Keratinocyte (primary cell): Measurements from ENCODE around the gene ATXN7L1. TPM values are rescaled to one million over a fixed set of nuclear protein-coding genes. Genes with fewer than 3 reads are reported as not detected.

Experiments used
- DNase-seq: peaks from one replicate; pipeline ENCODE4 v3.0.0-alpha.2; 2011; ENCODE audit warnings: low read depth, missing footprints, low spot score
- FAIRE-seq: peaks from 2 replicates; lab custom pipeline; 2011; peaks lifted over from hg19 to GRCh38; lab: Jason Lieb, UNC
- H2AFZ ChIP-seq: 2 replicates; pipeline ENCODE4 v1.6.0; 2012; ENCODE audit warnings: low read length, control low read depth, inconsistent platforms; ENCODE audit not compliant: control insufficient read depth
- H3K27ac ChIP-seq: 2 replicates; pipeline ENCODE4 v1.5.1; 2011; ENCODE audit warnings: low read length; ENCODE audit not compliant: control insufficient read depth, insufficient read depth
- H3K27me3 ChIP-seq: 3 replicates; pipeline ENCODE4 v1.6.0; 2011; ENCODE audit warnings: low read length; ENCODE audit not compliant: control insufficient read depth, insufficient read depth; ENCODE audit errors: extremely low read depth
- H3K36me3 ChIP-seq, 2 experiments: 2 replicates in 1 of 2; 3 replicates in 1 of 2; pipeline ENCODE4 v1.5.1; 2011; ENCODE audit warnings: low read length in 2 of 2, mild to moderate bottlenecking in 1 of 2; ENCODE audit not compliant: control insufficient read depth in 2 of 2, insufficient read depth in 2 of 2; ENCODE audit errors: extremely low read depth in 1 of 2
- H3K4me1 ChIP-seq: 3 replicates; pipeline ENCODE4 v1.5.1; 2011; ENCODE audit warnings: low read length; ENCODE audit not compliant: control insufficient read depth, insufficient read depth; ENCODE audit errors: extremely low read depth
- H3K4me2 ChIP-seq: 3 replicates; pipeline ENCODE4 v1.6.0; 2011; ENCODE audit warnings: low read depth, low read length; ENCODE audit not compliant: control insufficient read depth, insufficient read depth; ENCODE audit errors: extremely low read depth
- H3K4me3 ChIP-seq, 3 experiments: fragments of 200-600 bp in 1 of 3; sonication (generic) in 1 of 3; 2 replicates in 2 of 3; 3 replicates in 1 of 3; pipeline ENCODE4 v1.5.1; 2011 to 2016; ENCODE audit warnings: low read length in 3 of 3, mild to moderate bottlenecking in 3 of 3, control low read depth in 2 of 3, inconsistent platforms in 1 of 3, low read depth in 1 of 3, mixed read lengths in 1 of 3, mixed run types in 1 of 3, moderate library complexity in 1 of 3; ENCODE audit not compliant: control insufficient read depth in 2 of 3, insufficient read depth in 2 of 3; ENCODE audit errors: extremely low read depth in 1 of 3
- H3K79me2 ChIP-seq: 2 replicates; pipeline ENCODE4 v1.6.0; 2012; ENCODE audit warnings: low read length; ENCODE audit not compliant: control insufficient read depth, insufficient read depth
- H3K9ac ChIP-seq: 3 replicates; pipeline ENCODE4 v1.6.0; 2011; ENCODE audit warnings: low read length; ENCODE audit not compliant: control insufficient read depth, insufficient read depth; ENCODE audit errors: extremely low read depth
- H3K9me1 ChIP-seq: 3 replicates; pipeline ENCODE4 v1.6.0; 2011; ENCODE audit warnings: low read length; ENCODE audit not compliant: control insufficient read depth, insufficient read depth; ENCODE audit errors: extremely low read depth
- H3K9me3 ChIP-seq: 2 replicates; pipeline ENCODE4 v1.5.1; 2012; ENCODE audit warnings: low read depth, low read length; ENCODE audit not compliant: control insufficient read depth
- H4K20me1 ChIP-seq: 3 replicates; pipeline ENCODE4 v1.6.0; 2011; ENCODE audit warnings: low read length; ENCODE audit not compliant: control insufficient read depth, insufficient read depth; ENCODE audit errors: extremely low read depth
- CTCF ChIP-seq, 3 experiments: IDR thresholded peaks in 1 of 3; conservative IDR thresholded peaks in 1 of 3; optimal IDR thresholded peaks in 1 of 3; 2 replicates in 2 of 3; 3 replicates in 1 of 3; pipeline versions ENCODE3 to v1.5.1; 2011; ENCODE audit warnings: low read length in 3 of 3, mild to moderate bottlenecking in 3 of 3, moderate library complexity in 2 of 3, control low read depth in 1 of 3, inconsistent platforms in 1 of 3; ENCODE audit not compliant: insufficient read depth in 2 of 3; ENCODE audit errors: extremely low read depth in 1 of 3
- EZH2 ChIP-seq: IDR thresholded peaks from one replicate; pipeline ENCODE4 v1.6.1; 2012; ENCODE audit warnings: inconsistent platforms, mild to moderate bottlenecking, low read length, moderate library complexity
- dilution Hi-C: fragments of 300-500 bp; cut with MboI; formaldehyde crosslinking; loops from one replicate; pipeline ENCODE4 v1.7.0; 2020; ENCODE audit warnings: low sequenced_read_pairs; ENCODE audit not compliant: extremely low pct_ligation_motif_present
- polyA plus RNA-seq, 5 experiments: library from polyadenylated mRNA; depleted of rRNA in 3 of 5; stranded (reverse) in 3 of 5; stranded (forward) in 1 of 5; unstranded in 1 of 5; fragments of >200 nt; gene quantifications; 1 replicate in 1 of 5; 2 replicates in 3 of 5; 3 replicates in 1 of 5; pipeline versions ENCODE4 v1.2.1 to v1.2.3, GENCODE V29; 2011 to 2012; ENCODE audit warnings: missing spikeins in 2 of 5, low read depth in 1 of 5, low replicate concordance in 1 of 5

The ATXN7L1 gene
- polyA plus RNA-seq, 1 donor (not counting 4 experiments of a cell fraction or from before 2014, with no cell fraction given), result 4.8 TPM

GRCh38 chr7:105805447-105806019 is 70.9 kb downstream of the ATXN7L1 start:
- Histone ChIP-seq H3K9me1 (no peaks in the 10 kb centered on the region), H3K79me2 (no peaks in the 10 kb centered on the region), H3K4me3 (no peak overlapping the region), H3K27ac (peak overlapping the region; percentile 56), H2AFZ (no peak overlapping the region), H3K27me3 (no peaks in the 10 kb centered on the region), H3K4me2 (peak overlapping the region; percentile 31), H3K4me1 (peaks cover 43% of the 10 kb centered on the region), H3K36me3 (no peaks in the 10 kb centered on the region), H4K20me1 (no peaks in the 10 kb centered on the region), H3K9me3 (no peaks in the 10 kb centered on the region), H3K9ac (no peak overlapping the region)
- peak; percentile 9 for FAIRE-seq
- DNase-seq, result no peak
- no peak for TF ChIP-seq EZH2
- TF ChIP-seq CTCF (optimal IDR thresholded peaks at IDR 0.05 in 1 of 3, IDR thresholded peaks at IDR 0.05 in 1 of 3, conservative IDR thresholded peaks at IDR 0.05 in 1 of 3; ENCODE audit: extremely low read depth in 1 of 3, insufficient read depth in 2 of 3, low read length in 3 of 3), result peak in 1 of 3 experiments; percentile 12
- dilution Hi-C loops, result no loop called here

GRCh38 chr7:105803429-105803736 is 73.0 kb downstream of the ATXN7L1 start:
- dilution Hi-C loops, result no loop called here
- FAIRE-seq (no peak), DNase-seq (no peak)
- Histone ChIP-seq H3K27me3 (no peaks in the 10 kb centered on the region), H3K27ac (no peak overlapping the region), H3K36me3 (no peaks in the 10 kb centered on the region), H2AFZ (no peak overlapping the region), H4K20me1 (no peaks in the 10 kb centered on the region), H3K4me3 (no peak overlapping the region), H3K9ac (no peak overlapping the region), H3K4me2 (no peak overlapping the region), H3K4me1 (peaks cover 29% of the 10 kb centered on the region), H3K79me2 (no peaks in the 10 kb centered on the region), H3K9me3 (no peaks in the 10 kb centered on the region), H3K9me1 (no peaks in the 10 kb centered on the region)
- TF ChIP-seq EZH2, result no peak
- TF ChIP-seq CTCF (optimal IDR thresholded peaks at IDR 0.05 in 1 of 3, IDR thresholded peaks at IDR 0.05 in 1 of 3, conservative IDR thresholded peaks at IDR 0.05 in 1 of 3; ENCODE audit: extremely low read depth in 1 of 3, insufficient read depth in 2 of 3, low read length in 3 of 3), result no peak
